ENCODE measurements around the gene NSRP1. TPM values are rescaled to one million over a fixed set of nuclear protein-coding genes. Genes with fewer than 3 reads are reported as not detected.

Gene NSRP1, protein sequence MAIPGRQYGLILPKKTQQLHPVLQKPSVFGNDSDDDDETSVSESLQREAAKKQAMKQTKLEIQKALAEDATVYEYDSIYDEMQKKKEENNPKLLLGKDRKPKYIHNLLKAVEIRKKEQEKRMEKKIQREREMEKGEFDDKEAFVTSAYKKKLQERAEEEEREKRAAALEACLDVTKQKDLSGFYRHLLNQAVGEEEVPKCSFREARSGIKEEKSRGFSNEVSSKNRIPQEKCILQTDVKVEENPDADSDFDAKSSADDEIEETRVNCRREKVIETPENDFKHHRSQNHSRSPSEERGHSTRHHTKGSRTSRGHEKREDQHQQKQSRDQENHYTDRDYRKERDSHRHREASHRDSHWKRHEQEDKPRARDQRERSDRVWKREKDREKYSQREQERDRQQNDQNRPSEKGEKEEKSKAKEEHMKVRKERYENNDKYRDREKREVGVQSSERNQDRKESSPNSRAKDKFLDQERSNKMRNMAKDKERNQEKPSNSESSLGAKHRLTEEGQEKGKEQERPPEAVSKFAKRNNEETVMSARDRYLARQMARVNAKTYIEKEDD
- 24.2 TPM for total RNA-seq

DNA sequence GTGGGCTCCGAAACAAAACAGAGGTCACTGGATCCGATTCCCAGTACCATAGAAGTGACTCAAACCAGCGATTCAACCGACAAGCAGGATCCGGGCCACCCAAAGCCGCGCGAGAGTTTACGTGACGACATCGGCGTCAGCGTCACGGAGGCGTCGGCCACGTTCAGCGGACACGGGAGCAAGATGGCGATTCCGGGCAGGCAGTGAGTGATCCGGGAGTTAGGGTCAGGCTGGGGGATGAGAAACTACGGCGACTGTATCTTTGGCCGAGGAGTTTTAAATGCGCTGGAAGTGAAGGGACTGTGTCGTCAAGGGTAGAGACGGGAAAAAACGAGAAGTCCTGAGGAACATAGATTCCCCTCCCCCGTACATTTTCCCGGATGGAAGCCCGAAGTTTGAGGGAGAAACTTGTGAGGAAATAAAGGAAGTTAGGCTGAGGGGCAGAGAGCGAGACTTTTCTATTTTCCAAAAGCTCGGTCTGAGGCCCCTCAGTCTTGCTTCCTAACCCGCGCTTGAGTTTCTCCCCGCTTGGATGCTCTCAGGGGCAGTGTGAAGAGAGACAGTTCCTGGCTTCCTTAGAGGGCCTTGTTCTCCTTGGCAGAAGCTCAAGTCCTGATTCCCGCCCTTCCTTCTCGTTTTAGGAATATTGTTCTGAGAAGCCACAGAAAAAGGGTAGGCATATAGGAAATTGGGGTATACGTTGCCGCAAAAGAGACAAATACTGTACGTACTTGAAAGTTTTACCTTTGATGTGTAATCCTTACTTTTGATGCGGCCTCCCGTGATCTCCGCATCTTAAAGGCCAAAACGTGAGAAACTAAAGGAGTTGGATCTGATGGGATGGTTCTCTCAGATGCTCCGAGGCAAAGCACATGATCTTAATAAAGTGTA, at the start of gene NSRP1:
TSS of gene NSRP1 (plus strand) at position 156 of the 891 bp plus-strand sequence. CDS start at position 184, 28 bp downstream.

DNA sequence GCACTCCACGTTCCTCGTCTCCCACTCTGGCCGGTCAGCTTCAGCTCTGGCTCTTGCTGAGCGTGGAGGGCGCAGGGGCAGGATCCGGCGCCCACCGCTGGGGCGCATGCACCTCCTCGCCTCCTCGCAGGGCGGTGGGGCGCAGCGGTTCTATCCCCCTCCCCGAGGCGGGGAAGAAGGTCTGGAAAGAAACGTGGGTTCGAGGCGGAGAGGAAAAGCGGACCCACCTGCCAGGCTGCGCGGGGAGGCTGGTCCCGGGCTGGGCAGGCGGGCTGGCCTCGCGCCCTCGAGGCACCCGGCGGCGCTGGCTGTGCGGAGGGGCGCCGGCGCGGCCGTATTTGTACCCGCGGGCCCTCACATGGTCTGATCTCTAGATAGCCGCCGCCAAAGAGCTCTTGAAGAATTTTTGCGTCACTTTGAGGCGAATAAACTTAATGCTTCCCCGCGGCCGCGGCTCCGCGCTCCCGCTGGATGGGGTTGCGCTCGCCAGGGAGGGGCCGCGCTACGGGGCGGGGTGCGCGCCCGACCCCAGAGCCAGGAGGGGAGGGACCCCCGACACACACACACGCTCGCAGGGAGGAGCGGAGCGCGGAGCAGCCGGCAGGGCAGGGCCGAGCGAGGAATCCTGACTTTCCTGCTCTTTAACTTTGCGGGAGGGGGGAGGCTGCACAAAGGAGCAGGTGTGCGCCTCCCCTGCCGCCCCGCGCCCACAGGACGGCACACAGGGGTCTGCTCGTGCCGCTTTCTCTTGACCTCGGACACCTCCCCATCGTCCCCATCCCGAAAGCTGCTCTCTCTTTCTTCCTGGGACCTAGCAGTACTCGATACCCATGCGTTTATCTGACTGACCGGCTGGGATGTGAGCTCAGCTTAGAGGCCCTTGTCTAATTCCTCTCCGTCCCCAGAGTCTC, 119.0 kb downstream of the NSRP1 start, which contains the start of gene SLC6A4:
TSS of gene SLC6A4 (minus strand) at position 312 of the 911 bp plus-strand sequence. CDS start 13,739 bp downstream, outside the sequence.

Other genes with a start within 250 kb of the NSRP1 start
- gene SSH2, start 186.6 kb upstream of the NSRP1 start, total RNA-seq: 25.0 TPM
- 1.3 TPM for gene EFCAB5, start 175.2 kb upstream of the NSRP1 start, total RNA-seq
- 2.4 TPM for gene SLC6A4, start 118.9 kb downstream of the NSRP1 start, total RNA-seq
- gene BLMH, start 175.1 kb downstream of the NSRP1 start, total RNA-seq: 60.9 TPM
- gene TMIGD1, start 217.2 kb downstream of the NSRP1 start, total RNA-seq: not detected